NCI-H226 (cell line): Measurements from ENCODE around the gene ZNF507.
"Not testable (repeated sequence)": the region's sequence is repeated elsewhere in the genome, so short reads cannot be mapped to it uniquely, and the experiment has no call there.

Experiments
- DNase-seq: peaks from one replicate; pipeline ENCODE4 v3.0.0-alpha.2; 2015

Gene ZNF507

GRCh38 chr19:32372726-32373517 lies 27.5 kb downstream of the ZNF507 start:
- peak; percentile 53 for DNase-seq

GRCh38 chr19:32373585-32374295 lies 28.3 kb downstream of the ZNF507 start:
- peak; percentile 98 for DNase-seq

- DNase-seq = not testable (repeated sequence)
These were observed 29.0 kb downstream of the ZNF507 start for GRCh38 chr19:32374362-32374761.

GRCh38 chr19:32377088-32377487 lies 31.7 kb downstream of the ZNF507 start:
- not testable (repeated sequence) for DNase-seq

- no peak for DNase-seq
These were observed 34.9 kb downstream of the ZNF507 start for GRCh38 chr19:32380269-32380668.

- no peak for DNase-seq
These were observed 42.4 kb downstream of the ZNF507 start for GRCh38 chr19:32387701-32388392.

GRCh38 chr19:32388393-32388855 lies 43.0 kb downstream of the ZNF507 start:
- DNase-seq = no peak

- DNase-seq = no peak
These were observed 47.5 kb downstream of the ZNF507 start for GRCh38 chr19:32392901-32393300.

- DNase-seq = no peak
These were observed 50.7 kb downstream of the ZNF507 start for GRCh38 chr19:32396046-32396652.

GRCh38 chr19:32397671-32398101 lies 52.3 kb downstream of the ZNF507 start:
- peak; percentile 83 for DNase-seq

- no peak for DNase-seq
These were observed 56.6 kb downstream of the ZNF507 start for GRCh38 chr19:32401992-32402391.

GRCh38 chr19:32403291-32403995 lies 58.0 kb downstream of the ZNF507 start:
- DNase-seq = no peak

GRCh38 chr19:32404213-32404932 lies 59.0 kb downstream of the ZNF507 start:
- DNase-seq = no peak

- DNase-seq = no peak
These were observed 59.6 kb downstream of the ZNF507 start for GRCh38 chr19:32404933-32405430.

GRCh38 chr19:32405431-32406160 lies 60.2 kb downstream of the ZNF507 start, which contains the start of gene DPY19L3:
Gene DPY19L3 (plus strand): TSS chr19:32405770. CDS start chr19:32408254, 2,484 bp downstream.
- DNase-seq = peak; percentile 87

- no peak for DNase-seq
These were observed 61.0 kb downstream of the ZNF507 start for GRCh38 chr19:32406161-32407003.

GRCh38 chr19:32407004-32407992 lies 61.9 kb downstream of the ZNF507 start:
- peak; percentile 73 for DNase-seq

- DNase-seq = no peak
These were observed 69.8 kb downstream of the ZNF507 start for GRCh38 chr19:32415246-32415645.
